GM18511 (cell line): ENCODE measurements around the gene LRRC61.
"Not testable (repeated sequence)": the region's sequence is repeated elsewhere in the genome, so short reads cannot be mapped to it uniquely, and the experiment has no call there.

ENCODE experiments used
- ATAC-seq: cut with Tn5 transposase; IDR thresholded peaks from one replicate; pipeline ENCODE4 v1.9.1; 2021; ENCODE audit warnings: mild to moderate bottlenecking, moderate library complexity; ENCODE audit not compliant: unreplicated experiment

The LRRC61 gene

GRCh38 chr7:150381096-150381495 is 57.9 kb downstream of the LRRC61 start:
- no peak for ATAC-seq

DNA sequence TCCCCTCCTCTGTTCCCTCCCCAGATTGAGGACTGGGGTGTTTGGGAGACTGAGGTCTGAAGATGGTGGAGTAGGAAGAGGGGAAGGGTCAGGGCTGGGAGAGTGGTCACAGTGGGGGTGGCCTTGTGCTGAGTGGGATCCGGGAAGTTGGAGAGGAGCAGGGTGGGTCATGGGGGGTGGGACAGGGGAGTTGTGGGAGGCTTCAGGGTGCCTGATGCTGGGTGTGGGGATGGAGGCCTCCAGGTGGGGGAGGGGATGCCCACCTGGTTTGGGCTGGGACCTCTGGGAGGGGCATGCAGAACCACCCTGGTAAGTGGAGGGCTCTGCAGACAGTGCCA is 58.6 kb downstream of the LRRC61 start:
- ATAC-seq: no peak

GRCh38 chr7:150382123-150382843 is 59.1 kb downstream of the LRRC61 start:
- ATAC-seq: no peak

GRCh38 chr7:150382844-150383225 is 59.7 kb downstream of the LRRC61 start:
- no peak for ATAC-seq

GRCh38 chr7:150383710-150384397 is 60.7 kb downstream of the LRRC61 start:
- ATAC-seq: no peak

GRCh38 chr7:150384406-150385301 is 61.5 kb downstream of the LRRC61 start:
- no peak for ATAC-seq

DNA sequence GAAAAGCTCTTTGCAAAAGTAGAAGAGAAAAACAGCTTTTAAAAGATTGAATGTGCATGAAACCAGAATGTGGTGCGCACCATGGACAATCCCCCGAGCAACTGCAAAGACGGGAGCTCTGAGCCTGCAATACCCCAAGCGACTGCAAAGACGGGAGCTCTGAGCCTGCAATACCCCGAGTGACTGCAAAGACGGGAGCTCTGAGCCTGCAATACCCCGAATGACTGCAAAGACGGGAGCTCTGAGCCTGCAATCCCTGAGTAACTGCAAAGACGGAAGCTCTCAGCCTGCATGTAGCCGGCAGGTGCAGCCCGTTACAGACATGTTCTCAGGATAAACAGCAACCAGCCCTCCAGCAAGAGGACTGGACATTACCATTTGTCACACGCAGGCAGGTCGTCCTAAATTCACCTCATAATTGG is 62.2 kb downstream of the LRRC61 start:
- no peak for ATAC-seq

DNA sequence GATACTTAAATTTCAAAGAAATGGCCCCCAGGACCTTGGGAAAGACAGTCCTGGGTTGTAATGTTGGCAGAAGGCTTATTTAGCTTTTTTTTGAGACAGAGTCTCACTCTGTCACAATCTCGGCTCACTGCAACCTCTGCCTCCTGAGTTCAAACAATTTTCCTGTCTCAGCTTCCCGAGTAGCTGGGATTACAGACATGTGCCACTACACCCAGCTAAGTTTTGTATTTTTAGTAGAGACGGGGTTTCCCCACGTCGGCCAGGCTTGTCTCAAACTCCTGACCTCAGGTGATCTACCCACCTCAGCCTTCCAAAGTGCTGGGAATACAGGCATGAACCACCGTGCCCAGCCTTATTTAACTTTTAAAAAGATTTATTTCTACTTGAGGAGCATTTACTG is 62.7 kb downstream of the LRRC61 start:
- not testable (repeated sequence) for ATAC-seq
